ENCODE results near the gene FSTL5. TPM values are rescaled to one million over a fixed set of nuclear protein-coding genes. Genes with fewer than 3 reads are reported as not detected.

Gene FSTL5
- total RNA-seq, 1 donor from 2014 or later, result 2.6 TPM

DNA sequence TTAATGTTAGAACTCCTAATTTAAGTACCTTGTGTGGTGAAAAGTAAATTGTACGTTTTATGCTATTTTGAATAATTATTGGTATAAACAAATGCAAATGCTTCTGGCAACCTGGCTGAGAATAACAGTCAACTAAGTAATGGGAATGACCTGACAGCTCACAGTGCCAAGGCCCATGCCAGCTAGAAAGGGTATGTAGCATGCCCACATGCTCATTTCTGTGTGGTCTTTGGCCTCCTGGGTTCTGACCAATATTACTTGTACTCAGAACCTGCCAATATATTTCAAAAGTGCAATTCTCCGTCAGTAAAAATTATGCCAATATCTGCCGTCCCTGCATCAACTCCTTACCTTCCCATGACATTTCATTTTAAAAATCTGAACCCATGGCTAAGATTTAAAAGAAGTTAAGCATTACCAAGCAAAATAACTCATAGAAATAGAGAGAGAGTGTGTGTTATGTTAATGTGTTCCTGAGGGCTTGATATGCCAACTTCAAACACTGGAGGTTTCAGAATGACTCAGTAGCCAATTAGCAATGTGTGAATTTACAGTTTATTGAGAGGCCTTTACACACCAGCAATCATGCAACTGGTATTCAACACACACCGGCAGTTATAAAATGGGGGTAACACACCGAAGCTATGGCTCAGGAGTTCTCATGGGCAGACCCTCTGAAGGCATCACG, 820.8 kb downstream of the FSTL5 start:
- Histone ChIP-seq H3K9ac (ENCODE audit: low read depth in 1 of 3, low read length in 3 of 3) (no peak overlapping the region), H3K36me3 (ENCODE audit: control insufficient read depth in 3 of 3, insufficient read depth in 3 of 3, low read length in 3 of 3) (no peaks in the 10 kb centered on the region), H3K4me1 (ENCODE audit: control insufficient read depth in 3 of 3, insufficient read depth in 3 of 3, low read length in 3 of 3) (no peaks in the 10 kb centered on the region), H3K9me3 (ENCODE audit: control insufficient read depth in 3 of 3, low read length in 3 of 3) (no peaks in the 10 kb centered on the region), H3K27me3 (ENCODE audit: control insufficient read depth in 3 of 3, insufficient read depth in 3 of 3, low read length in 3 of 3) (no peaks in the 10 kb centered on the region), H3K27ac (ENCODE audit: low read depth, low read length) (no peak overlapping the region), H3K4me3 (ENCODE audit: low read length in 3 of 3) (no peak overlapping the region)

DNA sequence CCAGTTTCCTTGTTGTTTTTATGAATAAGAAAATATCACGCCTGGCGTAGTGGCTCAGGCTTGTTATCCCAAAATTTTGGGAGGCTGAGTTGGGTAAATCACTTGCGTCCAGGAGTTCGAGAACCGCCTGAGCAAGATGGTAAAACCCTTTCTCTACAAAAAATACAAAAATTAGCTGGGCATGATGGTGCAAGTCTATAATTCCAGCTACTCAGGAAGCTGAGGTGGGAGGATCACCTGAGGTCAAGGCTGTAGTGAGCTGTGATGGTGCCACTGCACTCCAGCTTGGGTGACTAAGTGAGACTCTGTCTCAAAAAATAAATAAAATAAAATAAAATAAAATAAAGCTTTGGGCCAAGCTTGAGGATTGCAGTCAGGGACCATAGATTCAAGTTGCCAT, 827.2 kb downstream of the FSTL5 start:
- Histone ChIP-seq H3K27me3 (ENCODE audit: control insufficient read depth in 3 of 3, insufficient read depth in 3 of 3, low read length in 3 of 3) (no peaks in the 10 kb centered on the region), H3K4me1 (ENCODE audit: control insufficient read depth in 3 of 3, insufficient read depth in 3 of 3, low read length in 3 of 3) (no peaks in the 10 kb centered on the region), H3K4me3 (ENCODE audit: low read length in 3 of 3) (no peak overlapping the region), H3K36me3 (ENCODE audit: control insufficient read depth in 3 of 3, insufficient read depth in 3 of 3, low read length in 3 of 3) (no peaks in the 10 kb centered on the region), H3K9ac (ENCODE audit: low read depth in 1 of 3, low read length in 3 of 3) (no peak overlapping the region), H3K9me3 (ENCODE audit: control insufficient read depth in 3 of 3, low read length in 3 of 3) (no peaks in the 10 kb centered on the region), H3K27ac (ENCODE audit: low read depth, low read length) (no peak overlapping the region)

DNA sequence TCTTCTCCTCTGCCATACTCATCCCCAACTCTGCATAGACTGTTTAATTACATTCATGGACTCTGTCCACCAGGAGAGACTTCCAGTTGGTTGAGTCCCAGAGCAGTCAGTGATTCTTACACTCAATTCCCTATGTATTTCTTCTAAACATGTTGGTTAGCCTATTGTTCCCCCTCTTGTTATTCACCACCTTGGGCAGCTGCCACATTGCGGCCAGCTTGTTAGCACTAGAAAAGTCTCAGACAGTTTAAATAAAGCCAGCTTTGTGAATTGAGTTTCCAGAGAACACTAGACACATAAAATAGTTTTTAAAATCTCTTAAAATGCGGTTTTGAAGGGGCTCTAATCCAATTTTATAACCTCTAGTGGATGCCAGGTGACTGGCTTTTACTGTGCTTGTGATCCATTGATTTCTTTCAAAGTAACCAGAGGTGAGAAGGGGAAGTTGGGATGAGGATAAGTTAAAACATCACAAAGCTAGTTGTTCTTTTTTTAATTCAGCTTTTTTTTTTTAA, 827.7 kb downstream of the FSTL5 start:
- Histone ChIP-seq H3K27me3 (ENCODE audit: control insufficient read depth in 3 of 3, insufficient read depth in 3 of 3, low read length in 3 of 3) (no peaks in the 10 kb centered on the region), H3K9ac (ENCODE audit: low read depth in 1 of 3, low read length in 3 of 3) (no peak overlapping the region), H3K36me3 (ENCODE audit: control insufficient read depth in 3 of 3, insufficient read depth in 3 of 3, low read length in 3 of 3) (no peaks in the 10 kb centered on the region), H3K4me3 (ENCODE audit: low read length in 3 of 3) (no peak overlapping the region), H3K4me1 (ENCODE audit: control insufficient read depth in 3 of 3, insufficient read depth in 3 of 3, low read length in 3 of 3) (no peaks in the 10 kb centered on the region), H3K9me3 (ENCODE audit: control insufficient read depth in 3 of 3, low read length in 3 of 3) (no peaks in the 10 kb centered on the region), H3K27ac (ENCODE audit: low read depth, low read length) (no peak overlapping the region)

All from skeletal muscle tissue (tissue), 4 donors.